Measurements from ENCODE around the gene KLHDC3.
"Not testable (repeated sequence)": the region's sequence is repeated elsewhere in the genome, so short reads cannot be mapped to it uniquely, and the experiment has no call there.

KLHDC3 gene

DNA sequence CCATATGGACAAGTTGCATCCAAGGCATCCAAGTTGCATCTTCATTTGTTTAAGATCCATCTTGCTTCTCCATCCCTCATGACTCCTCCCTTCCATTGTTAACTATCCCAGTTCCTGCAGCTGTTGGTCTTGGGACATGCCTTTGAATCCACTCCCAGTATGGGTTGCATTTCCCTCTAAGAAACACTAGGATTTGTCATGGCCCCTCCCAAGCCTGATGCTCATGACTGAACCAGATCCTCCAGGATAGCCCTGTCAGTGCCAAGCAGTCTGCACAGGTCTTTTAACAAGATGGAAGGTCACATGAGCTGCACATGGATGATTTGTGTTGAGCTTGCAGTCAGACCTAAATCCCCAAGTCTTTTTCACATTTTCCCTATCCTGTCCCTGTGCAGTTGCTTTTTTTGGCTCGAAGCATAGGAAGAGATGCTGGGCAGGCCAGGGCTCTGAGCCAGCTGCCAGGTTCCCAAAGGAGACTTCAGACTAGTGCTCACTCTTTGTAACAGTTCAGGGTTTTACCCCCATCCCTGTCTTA is 25.5 kb upstream of the KLHDC3 start:
- DNase-seq: no peak

DNA sequence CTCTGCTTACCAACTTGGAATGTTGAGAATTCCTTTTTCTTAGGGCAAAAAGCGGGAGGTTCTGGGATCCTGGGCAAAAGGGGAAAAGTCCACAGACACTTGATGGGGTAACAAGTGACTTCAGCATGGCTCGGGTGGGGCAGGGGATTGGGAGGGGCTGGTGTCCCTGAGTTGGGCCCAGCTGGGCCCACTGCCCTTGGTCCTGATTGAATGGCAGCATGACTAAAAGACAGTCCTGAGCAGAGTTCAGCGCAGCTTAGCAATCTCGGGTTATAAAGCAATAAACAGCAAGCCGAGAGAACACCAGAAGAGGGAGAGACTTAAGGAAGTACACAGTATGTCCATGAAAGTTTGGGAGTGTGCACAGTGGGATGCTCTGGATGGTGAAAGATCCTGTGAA is 24.1 kb upstream of the KLHDC3 start:
- no peak for DNase-seq

DNA sequence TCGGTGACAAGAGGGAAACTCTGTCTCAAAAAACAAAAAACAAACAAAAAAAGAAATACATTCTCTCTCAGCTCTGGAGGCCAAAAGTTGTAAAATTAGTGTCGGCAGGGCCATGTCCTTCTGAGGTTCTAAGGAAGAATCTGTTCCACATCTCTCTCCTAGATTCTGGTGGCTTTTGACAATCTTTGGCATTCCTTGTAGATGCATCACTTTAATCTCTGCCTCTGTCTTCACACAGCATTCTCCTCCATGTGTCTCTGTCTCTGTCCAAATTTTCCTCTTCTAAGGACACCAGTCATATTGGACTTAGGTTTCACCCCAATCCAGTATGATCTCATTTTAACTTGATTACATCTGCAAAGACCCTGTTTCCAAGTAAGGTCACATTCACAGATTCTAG is 20.6 kb upstream of the KLHDC3 start:
- no peak for DNase-seq

DNA sequence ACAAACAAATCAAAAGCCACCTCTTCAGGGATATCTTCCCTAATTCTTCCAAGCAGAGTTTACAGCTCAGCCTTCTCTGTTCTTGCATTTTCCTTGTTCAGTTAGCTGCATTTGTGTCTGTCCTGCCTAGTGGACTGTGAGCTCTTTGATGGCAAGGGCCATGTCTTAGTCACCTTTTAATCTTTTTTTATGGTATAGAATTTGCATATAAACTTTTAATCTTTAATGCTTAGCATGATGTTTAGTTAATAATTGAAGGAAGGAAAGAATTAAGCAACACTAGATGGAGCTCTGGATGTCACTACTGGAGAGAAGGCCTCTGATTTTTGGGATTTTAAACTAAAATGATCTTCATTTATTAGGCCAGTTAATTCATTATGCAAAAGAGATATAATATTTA is 17.5 kb upstream of the KLHDC3 start:
- no peak for DNase-seq

DNA sequence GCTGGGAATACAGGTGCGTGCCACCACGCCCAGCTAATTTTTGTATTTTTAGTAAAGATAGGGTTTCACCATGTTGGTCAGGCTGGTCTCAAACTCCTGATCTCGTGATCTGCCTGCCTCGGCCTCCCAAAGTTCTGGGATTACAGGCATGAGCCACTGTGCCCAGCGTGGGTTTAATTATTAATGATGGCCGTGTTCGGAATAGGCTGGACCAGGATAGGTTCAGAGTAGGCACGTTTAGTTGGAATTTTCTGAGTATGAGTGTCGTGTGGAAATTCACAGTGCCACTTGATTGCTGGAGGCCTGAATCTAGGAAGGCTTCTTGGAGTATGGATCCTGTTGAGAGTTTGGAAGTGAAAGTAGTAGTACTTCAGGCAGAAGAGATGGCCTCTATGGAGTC is 15.8 kb upstream of the KLHDC3 start:
- DNase-seq: not testable (repeated sequence)

DNA sequence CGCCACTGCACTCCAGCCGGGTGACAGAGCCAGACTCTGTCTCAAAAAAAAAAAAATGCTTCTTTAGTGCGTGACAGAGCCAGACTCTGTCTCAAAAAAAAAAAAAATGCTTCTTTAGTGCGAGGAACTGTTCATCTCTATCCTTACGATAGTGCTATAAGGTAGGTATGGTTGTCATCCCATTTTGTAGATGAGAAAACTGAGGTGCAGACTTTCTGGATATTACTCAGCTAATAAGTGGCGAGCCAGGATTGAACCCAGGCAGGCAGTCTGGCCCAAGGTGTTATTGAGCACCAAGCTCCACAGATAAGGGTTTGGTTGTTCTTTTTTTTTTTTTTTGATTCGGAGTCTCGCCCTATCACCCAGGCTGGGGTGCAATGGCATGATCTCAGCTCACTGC is 12.2 kb upstream of the KLHDC3 start:
- no peak for DNase-seq

DNA sequence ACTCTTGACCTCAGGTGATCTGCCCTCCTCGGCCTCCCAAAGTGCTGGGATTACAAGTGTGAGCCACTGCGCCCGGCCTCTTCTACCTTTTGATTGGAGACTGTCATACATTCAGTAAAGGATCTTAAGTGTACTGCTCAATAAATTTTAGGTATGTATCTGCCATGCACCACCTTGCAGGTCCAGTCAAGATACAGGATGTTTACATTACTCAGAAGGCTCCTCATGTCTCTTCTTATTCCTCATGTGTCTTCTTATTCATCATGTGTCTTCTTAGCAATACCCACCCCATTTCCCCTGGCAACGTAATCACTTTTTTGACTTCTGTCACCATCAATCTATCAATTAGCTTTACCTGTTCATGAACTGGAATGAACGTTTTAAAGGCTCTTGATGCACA is 8.2 kb upstream of the KLHDC3 start:
- DNase-seq: no peak

DNA sequence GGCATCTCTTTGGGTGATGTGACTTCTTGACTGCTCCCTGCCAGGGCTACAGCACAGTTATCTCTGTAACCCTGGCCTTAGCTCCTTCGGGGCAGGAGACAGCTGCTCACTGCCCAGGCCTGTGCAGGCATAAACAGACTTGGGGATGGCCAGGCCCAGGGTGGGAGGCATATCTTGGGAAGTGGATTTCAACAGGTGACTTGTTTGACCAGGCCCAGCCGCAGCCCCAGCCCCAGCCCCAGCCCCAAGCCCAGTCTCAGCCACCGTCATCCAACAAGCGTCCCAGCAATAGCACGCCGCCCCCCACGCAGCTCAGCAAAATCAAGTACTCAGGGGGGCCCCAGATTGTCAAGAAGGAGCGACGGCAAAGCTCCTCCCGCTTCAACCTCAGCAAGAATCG is 7.8 kb upstream of the KLHDC3 start:
- DNase-seq: no peak

DNA sequence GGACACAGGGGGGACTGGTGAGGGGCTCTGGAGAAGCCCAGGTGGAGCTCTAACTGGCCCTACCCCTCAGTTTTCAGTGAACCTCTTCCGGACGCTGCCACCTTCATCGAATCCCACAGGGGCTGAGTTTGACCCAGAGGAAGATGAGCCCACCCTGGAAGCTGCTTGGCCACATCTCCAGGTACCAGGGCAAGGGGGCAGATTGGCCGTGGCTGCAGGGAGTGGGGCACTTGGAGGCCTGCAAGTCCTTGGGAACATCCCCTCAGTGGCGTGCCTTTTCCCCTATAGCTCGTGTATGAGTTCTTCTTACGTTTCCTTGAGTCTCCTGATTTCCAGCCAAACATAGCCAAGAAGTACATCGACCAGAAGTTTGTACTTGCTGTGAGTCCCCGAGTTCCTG is 6.9 kb upstream of the KLHDC3 start:
- no peak for DNase-seq

DNA sequence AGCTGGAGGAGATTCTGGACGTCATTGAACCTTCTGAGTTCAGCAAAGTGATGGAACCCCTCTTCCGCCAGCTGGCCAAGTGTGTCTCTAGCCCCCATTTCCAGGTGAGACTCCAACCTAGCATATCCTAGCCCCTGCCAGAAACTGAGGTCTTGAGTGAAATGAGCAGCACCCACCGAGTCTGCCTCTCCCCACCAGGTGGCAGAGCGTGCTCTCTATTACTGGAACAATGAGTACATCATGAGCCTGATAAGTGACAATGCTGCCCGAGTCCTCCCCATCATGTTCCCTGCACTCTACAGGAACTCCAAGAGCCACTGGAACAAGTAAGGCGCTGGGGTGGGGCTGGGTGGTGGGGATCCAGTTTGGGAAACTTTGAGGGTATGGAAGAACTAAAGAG is 4.9 kb upstream of the KLHDC3 start:
- peak; percentile 45 for DNase-seq

DNA sequence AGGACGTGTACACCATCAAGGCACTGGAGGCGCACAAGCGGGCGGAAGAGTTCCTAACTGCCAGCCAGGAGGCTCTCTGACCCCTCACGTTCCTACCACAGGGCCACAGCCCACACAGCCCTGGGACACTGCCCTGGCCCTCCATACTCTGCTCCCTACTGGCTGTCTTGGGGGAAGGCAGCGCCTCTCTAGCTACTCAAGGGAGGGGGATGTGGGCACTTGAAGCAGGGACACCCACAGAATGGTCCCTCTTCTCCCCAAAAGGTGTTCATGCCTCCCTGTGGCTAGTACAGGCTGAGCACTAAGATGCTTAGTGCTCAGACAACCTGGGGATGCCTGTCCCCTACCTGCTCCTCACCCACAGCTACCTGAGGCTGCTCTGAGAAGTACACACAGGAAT is 2.8 kb upstream of the KLHDC3 start:
- DNase-seq: no peak

DNA sequence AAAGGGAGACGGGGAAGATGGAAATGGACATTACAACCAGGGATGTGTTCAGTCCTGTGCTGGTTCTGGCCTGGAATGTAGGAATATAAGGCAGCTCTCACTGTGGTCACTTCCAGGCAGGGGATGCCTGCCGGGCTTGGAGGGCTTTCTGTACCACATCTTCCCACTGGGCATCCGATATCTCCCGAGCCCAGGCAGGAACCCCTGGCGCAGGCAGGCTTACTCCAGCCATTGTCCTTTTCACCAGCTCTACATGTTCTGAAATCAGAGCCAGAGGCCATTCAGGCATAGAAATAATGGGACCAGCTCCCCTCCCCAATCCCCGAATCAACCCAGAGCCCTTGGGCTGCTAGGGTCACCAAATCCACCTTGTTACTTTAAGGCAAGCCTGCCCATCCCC is 1.7 kb upstream of the KLHDC3 start:
- DNase-seq: no peak

DNA sequence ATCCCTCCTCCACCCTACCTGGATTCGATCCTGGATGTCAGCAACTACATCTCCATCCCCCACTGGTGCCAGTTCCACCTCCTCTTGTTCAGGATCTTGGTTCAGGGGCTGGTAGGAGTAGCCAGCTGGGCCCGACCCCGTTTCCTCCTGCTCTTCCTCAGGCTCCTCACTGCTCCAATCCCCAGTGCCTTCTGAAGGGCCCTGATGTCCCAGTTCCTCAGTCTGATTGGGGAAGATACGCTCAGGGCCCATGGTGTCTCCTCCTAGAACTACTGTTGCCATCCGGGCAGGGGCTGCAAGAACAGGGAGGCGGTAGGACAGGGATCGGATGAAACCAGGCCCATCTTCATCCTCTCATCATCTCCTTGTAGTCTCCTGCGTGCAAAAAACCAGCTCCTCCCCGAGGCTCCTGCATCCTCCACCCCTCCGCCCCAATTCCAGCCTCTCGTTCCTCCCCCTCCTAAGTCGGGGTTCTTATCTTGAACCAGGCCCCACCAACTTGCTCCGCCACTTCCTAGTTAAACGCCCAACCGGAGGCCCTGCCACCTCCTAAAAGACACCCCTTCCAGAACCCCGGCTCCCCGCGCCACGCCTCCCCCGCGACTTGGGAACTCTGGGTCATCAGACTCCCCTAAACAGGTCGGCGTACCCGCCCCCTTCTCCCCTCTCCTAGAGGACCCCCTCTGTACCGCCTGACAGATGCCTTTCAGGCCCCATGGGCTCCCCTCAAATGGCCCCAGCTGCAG is 779 bp upstream of the KLHDC3 start:
- peak; percentile 20 for DNase-seq

DNA sequence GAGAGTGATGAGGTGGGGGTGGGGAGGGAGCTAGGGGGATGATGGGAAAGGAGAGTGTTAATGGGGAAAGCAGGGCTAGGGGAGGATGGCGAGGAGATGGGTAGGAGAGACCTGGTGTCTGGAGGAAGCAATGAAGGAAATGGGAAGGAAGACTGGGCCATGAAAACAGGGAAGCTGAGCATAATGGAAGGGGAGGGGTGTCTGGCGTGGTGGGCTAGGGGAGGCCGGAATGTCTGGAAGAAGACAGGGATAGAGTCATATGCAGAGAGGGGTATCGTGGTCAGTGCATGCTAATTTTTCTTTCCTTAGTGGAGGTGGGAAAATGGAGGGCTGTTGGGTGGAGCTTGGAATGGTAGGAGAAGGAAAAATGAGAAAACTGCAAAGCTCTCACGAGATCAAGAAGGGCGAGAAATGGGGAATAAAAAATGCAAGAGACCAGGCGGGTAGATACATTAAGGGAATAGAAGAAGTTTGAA is 423 bp downstream of the KLHDC3 start:
- no peak for DNase-seq

DNA sequence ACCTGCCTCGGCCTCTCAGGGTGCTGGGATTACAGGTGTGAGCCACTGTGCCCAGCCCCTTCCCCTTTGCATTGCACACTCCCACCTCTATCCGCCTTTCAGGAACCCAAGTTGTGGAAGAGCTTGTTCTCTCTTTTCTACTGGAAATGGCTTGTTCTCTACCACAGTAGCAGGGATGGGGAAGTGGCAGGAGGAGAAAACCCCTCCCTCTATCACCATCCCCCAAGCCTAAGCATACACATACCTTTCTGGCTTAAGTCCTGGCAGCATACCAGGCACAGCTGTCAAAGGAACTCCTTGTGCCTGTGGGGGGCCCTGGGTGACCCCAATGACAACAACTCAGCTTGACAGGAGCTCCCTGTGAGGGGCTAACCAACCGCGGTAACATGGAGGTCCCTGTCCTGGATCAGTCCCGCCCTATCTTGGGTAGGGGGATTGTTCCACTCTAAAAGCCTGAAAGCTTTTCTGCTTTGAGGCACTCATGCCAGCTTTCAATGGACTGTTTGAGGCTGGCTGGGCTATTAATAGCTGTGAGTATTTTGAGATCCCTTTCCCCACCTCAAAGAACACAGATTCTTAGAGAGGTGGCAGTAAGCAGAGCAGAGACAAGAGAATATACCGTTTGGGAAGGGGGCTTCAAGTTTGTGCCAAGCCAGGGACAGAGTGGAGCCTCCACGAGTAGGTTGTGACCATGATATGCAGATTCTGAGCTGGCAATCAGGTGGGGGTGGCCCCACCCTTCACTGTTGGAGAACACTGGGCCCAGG is 2.3 kb downstream of the KLHDC3 start:
- DNase-seq: no peak

DNA sequence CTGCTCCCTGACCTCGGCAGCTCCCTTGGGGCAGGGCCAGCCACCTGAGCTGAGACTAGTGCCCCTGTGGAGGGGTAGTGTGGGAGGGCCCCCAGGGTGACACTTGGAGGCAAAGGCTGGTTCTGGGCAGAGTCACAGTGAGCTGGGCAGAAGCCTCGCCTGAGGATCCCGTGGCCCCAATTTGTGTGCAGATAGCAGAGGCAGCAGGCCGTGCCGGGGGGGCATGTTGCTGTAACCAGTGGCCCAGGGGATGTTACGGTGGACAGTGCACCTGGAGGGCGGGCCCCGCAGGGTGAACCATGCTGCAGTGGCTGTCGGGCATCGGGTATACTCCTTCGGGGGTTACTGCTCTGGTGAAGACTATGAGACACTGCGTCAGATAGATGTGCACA is 2.9 kb downstream of the KLHDC3 start:
- DNase-seq: no peak

DNA sequence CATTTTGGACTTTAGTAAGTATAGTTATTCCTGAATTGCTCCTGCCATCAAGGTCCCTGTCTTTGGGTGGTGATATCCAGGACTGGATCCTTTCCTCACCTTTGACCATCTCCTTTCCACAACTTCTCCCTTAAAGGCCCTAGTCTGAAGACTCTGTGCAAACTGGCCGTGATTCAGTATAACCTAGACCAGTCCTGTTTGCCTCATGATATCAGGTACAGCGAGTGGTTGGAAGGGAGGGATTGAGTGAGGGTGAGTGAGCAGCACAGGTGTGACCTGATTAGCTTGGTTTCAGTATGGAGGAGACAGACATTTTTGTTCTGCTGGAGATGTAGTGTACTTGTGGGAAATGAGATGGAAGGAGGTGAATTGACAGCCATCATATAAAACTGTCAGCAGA is 5.1 kb downstream of the KLHDC3 start:
- DNase-seq: no peak

DNA sequence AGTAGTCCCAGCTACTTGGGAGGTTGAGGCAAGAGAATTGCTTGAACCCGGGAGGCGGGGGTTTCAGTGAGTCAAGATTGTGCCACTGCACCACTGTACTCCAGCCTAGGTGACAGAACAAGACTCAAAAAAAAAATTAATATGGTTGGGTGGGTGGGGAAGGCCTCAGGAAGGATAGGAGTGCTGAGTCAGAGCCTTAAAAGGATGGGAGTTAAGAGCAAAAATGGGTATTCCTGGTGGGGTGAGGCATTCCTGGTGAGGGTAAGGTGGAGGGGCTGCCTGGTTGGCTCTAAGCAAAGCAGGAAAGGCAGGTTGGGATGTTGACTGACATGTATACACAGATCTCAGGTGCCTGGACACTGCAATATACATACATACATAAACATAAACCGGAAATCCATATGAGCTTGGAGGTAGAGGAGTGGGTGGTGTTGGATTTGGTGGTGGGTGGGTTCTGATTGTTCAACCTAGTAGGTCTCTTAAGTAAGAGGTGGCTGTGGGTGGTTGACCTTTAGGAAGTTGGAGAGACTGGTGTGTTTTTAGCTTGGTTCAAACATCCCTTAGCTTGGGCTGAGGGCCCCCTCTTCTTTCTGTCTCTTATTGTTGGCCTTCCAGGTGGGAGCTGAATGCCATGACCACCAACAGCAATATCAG is 6.1 kb downstream of the KLHDC3 start:
- no peak for DNase-seq

DNA sequence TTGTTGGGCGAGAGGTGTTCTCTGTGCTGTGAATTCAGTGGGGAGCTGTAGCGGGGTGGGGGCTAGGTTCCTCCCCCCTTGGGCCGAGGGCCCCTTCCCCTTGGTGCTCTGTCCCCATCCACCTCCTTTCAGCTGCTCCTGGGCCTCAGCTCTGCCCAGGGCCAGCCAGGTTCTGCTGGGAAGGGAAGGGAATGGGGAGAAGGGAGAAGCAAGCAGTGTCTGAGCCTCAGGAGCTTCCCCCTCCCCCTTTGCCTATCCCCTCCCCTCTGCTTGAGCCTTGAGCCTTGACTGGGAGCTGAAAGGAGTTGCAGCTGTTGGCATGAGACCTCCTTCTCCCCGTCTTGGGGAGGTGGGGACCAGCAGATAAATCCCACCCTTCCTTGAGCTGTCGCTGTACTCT is 6.8 kb downstream of the KLHDC3 start:
- DNase-seq: no peak

DNA sequence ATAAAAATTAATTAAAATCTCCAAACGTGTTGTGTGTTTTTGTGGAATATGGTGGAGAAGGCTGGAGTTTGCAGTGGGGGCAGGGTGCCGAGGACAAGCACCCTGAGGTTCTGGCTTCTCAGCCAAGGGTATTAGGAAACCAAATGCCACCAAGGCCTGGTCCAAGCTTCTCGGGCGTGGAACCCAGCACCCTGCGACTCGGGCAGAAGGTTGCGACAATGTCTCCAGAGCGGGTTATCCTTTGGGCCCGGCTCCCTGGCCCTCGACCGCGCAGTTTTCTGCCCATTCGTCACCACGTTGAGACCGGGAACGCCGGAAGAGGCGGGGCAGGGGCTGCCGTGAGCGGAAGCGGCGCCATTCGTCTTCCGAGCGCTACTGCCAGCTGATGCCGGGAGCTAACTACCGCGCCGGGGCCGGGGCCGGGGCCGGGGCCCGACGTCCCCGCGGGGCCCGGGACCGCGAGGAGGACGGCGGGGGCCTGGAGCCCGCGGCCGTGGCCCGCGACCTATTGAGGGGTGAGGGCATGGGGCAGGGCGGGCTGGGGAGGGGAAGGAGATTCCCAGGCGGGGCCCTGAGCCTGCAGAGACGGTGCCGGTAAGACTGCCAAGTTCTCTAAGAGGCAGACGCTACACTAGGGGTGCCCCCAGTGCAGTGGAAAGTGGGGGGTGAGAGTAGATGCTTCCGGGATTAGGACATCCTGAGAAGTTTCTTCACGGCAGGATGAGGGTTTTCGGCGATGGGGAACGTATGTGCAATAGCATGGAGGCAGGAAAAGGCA is 7.4 kb downstream of the KLHDC3 start, which contains the start of gene RRP36:
RRP36 (plus strand) TSS at position 354 of the 778 bp plus-strand sequence; CDS start at position 386, 32 bp downstream.
- DNase-seq: peak; percentile 88

DNA sequence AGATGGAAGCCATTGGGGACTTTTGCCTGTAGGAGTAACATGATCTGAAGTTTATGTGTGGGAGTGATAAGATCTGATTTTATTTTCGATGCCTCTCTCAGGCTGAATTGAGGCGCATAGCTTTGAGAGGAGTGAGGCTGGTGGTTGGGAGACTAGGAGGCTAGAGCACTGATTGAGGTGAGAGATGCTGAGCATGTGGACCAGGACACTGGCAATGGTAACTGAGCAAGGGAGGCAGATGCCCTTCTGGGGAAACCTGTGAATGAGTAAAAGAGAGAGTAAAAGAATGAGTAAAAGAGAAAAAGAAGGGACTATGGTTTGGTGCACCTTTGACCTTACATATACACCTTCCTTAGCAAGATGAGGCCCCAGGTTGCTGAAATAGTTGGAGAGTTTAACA is 10.4 kb downstream of the KLHDC3 start:
- no peak for DNase-seq

DNA sequence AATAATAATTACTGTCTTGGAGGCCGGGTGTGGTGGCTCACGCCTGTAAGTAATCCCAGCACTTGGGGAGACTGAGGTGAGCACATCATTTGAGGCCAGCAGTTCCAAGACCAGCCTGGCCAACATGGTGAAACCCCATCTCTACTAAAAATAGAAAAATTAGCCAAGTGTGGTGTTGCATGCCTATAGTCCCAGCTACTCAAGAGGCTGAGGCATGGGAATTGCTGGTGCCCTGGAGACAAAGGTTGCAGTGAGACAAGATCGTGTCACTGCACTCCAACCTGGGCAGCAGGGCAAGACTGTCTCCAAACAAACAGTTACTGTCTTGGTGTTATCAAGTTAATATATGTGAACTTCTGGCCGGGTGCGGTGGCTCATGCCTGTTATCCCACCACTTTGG is 12.3 kb downstream of the KLHDC3 start:
- no peak for DNase-seq

DNA sequence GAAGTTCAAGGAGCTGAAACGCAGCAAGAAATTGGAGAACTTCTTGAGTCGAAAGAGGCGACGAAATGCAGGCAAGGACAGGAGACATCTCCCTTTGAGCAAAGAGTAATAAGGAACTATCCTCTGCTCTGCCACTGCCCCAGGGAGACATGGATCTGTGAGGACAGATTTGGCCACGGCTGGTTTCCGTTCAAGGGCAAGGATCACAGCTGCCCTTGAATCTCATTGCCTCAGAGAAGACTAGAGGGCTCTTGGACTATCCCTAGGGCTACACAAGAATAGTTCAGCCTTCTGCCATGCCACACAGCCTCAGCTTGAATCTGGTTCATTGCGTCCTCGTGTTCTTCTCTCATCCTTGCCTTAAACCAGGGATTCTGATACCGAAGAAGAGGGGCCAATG is 15.1 kb downstream of the KLHDC3 start:
- DNase-seq: no peak

All from NCI-H510A (cell line).